ENCODE results near the gene DMBT1.

GRCh38 chr10:122669842-122670241 lies 109.3 kb downstream of the DMBT1 start:
- no peak for TF ChIP-seq CTCF (conservative IDR thresholded peaks at IDR 0.05)
- no peak for TF ChIP-seq ZFX (IDR thresholded peaks at IDR 0.05)
